Osteocyte (in vitro differentiated cells): ENCODE results near the gene CCR8. TPM values are rescaled to one million over a fixed set of nuclear protein-coding genes. Genes with fewer than 3 reads are reported as not detected.

Source experiments
- DNase-seq: peaks from one replicate; pipeline ENCODE4 v3.0.0; 2021; ENCODE audit warnings: mixed read lengths; ENCODE audit not compliant: unreplicated experiment; ENCODE audit errors: extremely low spot score
- H3K27ac Mint-ChIP-seq: one replicate; pipeline ENCODE4 v1.8.0; 2021; ENCODE audit warnings: mild to moderate bottlenecking, mixed read lengths; ENCODE audit not compliant: unreplicated experiment
- H3K27me3 Mint-ChIP-seq: one replicate; pipeline ENCODE4 v1.8.0; 2021; ENCODE audit warnings: mixed read lengths; ENCODE audit not compliant: unreplicated experiment
- H3K36me3 Mint-ChIP-seq: one replicate; pipeline ENCODE4 v1.8.0; 2021; ENCODE audit warnings: mixed read lengths; ENCODE audit not compliant: unreplicated experiment
- H3K4me1 Mint-ChIP-seq: one replicate; pipeline ENCODE4 v1.8.0; 2021; ENCODE audit warnings: mixed read lengths; ENCODE audit not compliant: unreplicated experiment
- H3K4me3 Mint-ChIP-seq: one replicate; pipeline ENCODE4 v1.8.0; 2021; ENCODE audit warnings: mild to moderate bottlenecking, moderate library complexity, mixed read lengths; ENCODE audit not compliant: unreplicated experiment
- H3K9me3 Mint-ChIP-seq: one replicate; pipeline ENCODE4 v1.8.0; 2021; ENCODE audit warnings: mixed read lengths; ENCODE audit not compliant: unreplicated experiment
- total RNA-seq: library from RNA; stranded (reverse); gene quantifications from 2 replicates; pipeline ENCODE4 v1.2.1, GENCODE V29; 2021
- TF ChIP-seq, protein P1 (sequence below): fragments of 200-600 bp; sonication (generic); IDR thresholded peaks from 2 replicates; pipeline ENCODE4 v1.5.0; 2021; ENCODE audit warnings: antibody characterized with exemption, mild to moderate bottlenecking, moderate library complexity

CCR8 gene
- total RNA-seq, 1 donor from 2014 or later, result not detected

GRCh38 chr3:39295184-39295775 is 34.2 kb upstream of the CCR8 start:
- Mint-ChIP-seq H3K9me3 (peaks cover 18% of the 10 kb centered on the region), H3K36me3 (no peaks in the 10 kb centered on the region), H3K4me3 (no peak overlapping the region), H3K27ac (no peak overlapping the region), H3K27me3 (no peaks in the 10 kb centered on the region), H3K4me1 (peaks cover 5% of the 10 kb centered on the region)
- no peak for DNase-seq
- TF ChIP-seq, protein P1, sequence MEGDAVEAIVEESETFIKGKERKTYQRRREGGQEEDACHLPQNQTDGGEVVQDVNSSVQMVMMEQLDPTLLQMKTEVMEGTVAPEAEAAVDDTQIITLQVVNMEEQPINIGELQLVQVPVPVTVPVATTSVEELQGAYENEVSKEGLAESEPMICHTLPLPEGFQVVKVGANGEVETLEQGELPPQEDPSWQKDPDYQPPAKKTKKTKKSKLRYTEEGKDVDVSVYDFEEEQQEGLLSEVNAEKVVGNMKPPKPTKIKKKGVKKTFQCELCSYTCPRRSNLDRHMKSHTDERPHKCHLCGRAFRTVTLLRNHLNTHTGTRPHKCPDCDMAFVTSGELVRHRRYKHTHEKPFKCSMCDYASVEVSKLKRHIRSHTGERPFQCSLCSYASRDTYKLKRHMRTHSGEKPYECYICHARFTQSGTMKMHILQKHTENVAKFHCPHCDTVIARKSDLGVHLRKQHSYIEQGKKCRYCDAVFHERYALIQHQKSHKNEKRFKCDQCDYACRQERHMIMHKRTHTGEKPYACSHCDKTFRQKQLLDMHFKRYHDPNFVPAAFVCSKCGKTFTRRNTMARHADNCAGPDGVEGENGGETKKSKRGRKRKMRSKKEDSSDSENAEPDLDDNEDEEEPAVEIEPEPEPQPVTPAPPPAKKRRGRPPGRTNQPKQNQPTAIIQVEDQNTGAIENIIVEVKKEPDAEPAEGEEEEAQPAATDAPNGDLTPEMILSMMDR, result no peak

- Mint-ChIP-seq H3K4me3 (no peak overlapping the region), H3K9me3 (peaks cover 21% of the 10 kb centered on the region), H3K4me1 (peaks cover 5% of the 10 kb centered on the region), H3K27me3 (no peaks in the 10 kb centered on the region), H3K36me3 (no peaks in the 10 kb centered on the region), H3K27ac (no peak overlapping the region)
- no peak for DNase-seq
- TF ChIP-seq, protein P1, result no peak
Observed at GRCh38 chr3:39296197-39297077, 33.1 kb upstream of the CCR8 start.

DNA sequence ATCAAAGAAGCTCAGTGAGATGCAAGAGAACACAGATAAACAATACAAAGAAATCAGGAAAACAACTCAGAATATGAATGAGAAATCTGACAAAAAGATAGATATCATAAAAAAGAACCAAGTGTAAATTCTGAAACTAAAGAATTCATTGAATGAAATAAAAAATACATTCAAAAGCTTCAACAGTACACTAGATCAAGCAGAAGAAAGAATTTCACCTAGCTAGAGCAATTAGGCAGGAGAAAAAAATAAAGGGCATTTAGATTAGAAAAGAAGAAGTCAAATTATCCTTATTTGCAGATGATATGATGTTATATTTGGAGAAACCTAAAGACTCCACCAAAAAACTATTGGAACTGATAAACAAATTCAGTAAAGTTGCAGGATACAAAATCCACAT is 30.2 kb upstream of the CCR8 start:
- Mint-ChIP-seq H3K4me3 (no peak overlapping the region), H3K27me3 (peaks cover 3% of the 10 kb centered on the region), H3K4me1 (peaks cover 5% of the 10 kb centered on the region), H3K36me3 (no peaks in the 10 kb centered on the region), H3K27ac (no peak overlapping the region), H3K9me3 (peaks cover 27% of the 10 kb centered on the region)
- TF ChIP-seq, protein P1, result no peak
- no peak for DNase-seq

DNA sequence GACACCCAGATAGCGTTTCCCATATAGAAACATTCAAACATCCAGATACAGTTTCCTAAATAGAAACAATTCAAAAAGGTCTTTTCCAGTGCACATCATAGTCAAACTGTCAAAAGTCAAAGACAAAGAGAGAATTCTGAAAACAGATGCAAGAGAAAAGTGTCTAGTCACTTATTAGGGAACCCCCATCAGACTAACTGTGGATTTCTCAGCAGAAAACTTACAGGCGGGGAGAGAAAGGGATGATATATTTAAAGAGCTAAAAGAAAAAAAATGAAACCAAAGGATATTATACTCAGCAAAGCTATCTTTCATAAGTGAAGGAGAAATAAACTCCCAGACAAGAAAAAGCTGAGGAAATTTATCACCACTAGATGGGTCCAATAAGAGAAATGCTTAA is 27.3 kb upstream of the CCR8 start:
- Mint-ChIP-seq H3K4me1 (no peaks in the 10 kb centered on the region), H3K27me3 (peaks cover 8% of the 10 kb centered on the region), H3K27ac (no peak overlapping the region), H3K9me3 (peaks cover 27% of the 10 kb centered on the region), H3K36me3 (no peaks in the 10 kb centered on the region), H3K4me3 (no peak overlapping the region)
- no peak for DNase-seq
- TF ChIP-seq, protein P1, result no peak

DNA sequence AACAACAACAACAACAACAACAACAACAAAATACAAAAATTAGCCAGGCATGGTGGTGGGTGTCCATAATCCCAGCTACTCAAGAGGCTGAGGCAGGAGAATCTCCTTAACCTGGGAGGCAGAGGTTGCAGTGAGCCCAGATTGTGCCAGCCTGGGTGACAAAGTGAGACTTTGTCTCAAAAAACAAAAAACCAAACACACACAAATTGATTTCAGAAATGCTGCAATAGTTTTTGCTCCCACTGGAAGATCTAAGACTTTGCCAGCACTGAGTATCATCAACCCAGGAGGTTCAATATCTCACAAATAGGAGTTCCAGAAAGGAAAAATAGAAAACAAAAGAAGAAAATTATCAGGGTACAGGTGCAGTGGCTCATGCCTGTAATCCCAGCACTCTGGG is 16.2 kb upstream of the CCR8 start:
- no peaks in the 10 kb centered on the region for H3K4me1 Mint-ChIP-seq
- H3K27me3 Mint-ChIP-seq, result peaks cover 5% of the 10 kb centered on the region
- no peak overlapping the region for H3K4me3 Mint-ChIP-seq
- H3K27ac Mint-ChIP-seq, result no peak overlapping the region
- peaks cover 4% of the 10 kb centered on the region for H3K9me3 Mint-ChIP-seq
- no peak for DNase-seq
- no peaks in the 10 kb centered on the region for H3K36me3 Mint-ChIP-seq
- TF ChIP-seq, protein P1, result no peak
